GM04503 (cell line): ENCODE data around the gene RNF25.
A peak's percentile ranks its signal among the peaks of the same experiment; 100 is the strongest.

Experiments
- DNase-seq: peaks from one replicate; pipeline ENCODE4 v3.0.0-alpha.2; 2012; ENCODE audit warnings: low read depth

RNF25 gene, protein sequence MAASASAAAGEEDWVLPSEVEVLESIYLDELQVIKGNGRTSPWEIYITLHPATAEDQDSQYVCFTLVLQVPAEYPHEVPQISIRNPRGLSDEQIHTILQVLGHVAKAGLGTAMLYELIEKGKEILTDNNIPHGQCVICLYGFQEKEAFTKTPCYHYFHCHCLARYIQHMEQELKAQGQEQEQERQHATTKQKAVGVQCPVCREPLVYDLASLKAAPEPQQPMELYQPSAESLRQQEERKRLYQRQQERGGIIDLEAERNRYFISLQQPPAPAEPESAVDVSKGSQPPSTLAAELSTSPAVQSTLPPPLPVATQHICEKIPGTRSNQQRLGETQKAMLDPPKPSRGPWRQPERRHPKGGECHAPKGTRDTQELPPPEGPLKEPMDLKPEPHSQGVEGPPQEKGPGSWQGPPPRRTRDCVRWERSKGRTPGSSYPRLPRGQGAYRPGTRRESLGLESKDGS

GRCh38 chr2:218671654-218672566 lies at the start of gene RNF25, which contains the start of gene STK36:
Gene RNF25, minus strand, starts transcription at chr2:218672002. Its CDS starts 32 bp downstream, at chr2:218671970.
Gene STK36, plus strand, starts transcription at chr2:218672086. Its CDS starts 744 bp downstream, at chr2:218672830.
- DNase-seq: peak; percentile 70

- DNase-seq: no peak
Measured at GRCh38 chr2:218721488-218721887, 49.7 kb upstream of the RNF25 start.

GRCh38 chr2:218720048-218721041 lies 48.5 kb upstream of the RNF25 start:
- no peak for DNase-seq

- DNase-seq: no peak
Measured at GRCh38 chr2:218719457-218719856, 47.7 kb upstream of the RNF25 start.

DNA sequence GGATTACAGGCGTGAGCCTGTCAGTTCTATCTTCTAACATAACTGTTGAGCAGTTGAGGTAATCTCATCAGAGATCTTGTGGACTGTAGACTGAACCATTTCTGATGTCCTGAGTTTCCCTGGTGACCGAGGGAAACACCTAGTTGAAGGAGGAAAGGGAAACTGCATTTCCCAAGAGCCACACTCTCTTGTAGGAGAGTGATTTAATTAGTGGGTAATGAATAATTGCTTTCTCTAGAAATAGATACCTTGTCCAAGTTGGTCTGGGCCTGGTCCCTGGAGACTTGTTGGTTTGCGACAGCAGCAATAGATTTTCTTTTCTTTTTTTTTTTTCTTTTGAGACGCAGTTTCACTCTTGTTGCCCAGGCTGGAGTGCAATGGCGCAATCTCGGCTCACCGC lies 46.3 kb upstream of the RNF25 start:
- no peak for DNase-seq

DNA sequence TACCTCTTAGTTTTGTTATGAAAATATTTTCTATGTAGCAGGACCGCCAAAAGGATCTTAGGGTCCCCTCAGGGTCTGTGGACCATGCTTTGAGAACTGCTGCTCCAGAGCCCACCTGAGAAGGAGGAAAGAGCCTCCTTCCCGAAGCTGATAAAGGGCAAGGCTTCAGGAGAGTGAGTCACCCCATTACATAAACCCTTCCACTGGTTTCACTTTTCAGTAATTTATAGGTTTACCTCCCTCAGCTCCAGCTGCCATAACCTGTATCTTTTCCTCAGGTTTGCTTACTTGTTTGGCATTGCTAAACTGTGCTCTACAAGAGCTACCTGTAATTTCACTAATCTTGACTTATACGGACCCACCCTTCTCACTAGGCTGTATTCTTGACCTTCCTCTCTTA lies 45.5 kb upstream of the RNF25 start:
- DNase-seq: no peak

DNA sequence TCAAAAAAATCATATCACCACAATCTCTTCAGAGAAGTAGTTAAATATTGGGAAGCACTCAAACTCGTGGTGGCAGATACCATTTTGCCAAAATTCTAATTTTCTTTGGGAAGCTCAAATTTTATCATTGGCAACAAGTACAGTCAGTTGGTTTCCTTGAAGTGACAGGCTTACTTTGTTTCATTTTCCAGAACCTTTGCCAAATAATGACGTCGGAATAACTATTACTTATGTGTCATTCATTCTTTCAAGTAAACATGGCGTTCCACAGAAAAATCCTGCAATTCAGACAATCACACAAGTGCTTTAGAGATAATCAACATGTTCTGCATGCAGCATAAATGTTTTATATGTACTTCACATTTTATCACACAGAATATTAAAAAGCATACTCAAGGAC lies 44.3 kb upstream of the RNF25 start:
- no peak for DNase-seq

- no peak for DNase-seq
Measured at GRCh38 chr2:218713922-218714321, 42.1 kb upstream of the RNF25 start.

GRCh38 chr2:218711550-218711929 lies 39.7 kb upstream of the RNF25 start:
- DNase-seq: no peak

- DNase-seq: no peak
Measured at GRCh38 chr2:218710687-218711549, 39.1 kb upstream of the RNF25 start, which contains the start of gene TTLL4. Gene TTLL4, plus strand, starts transcription at chr2:218710835. Its CDS starts 26,842 bp downstream, at chr2:218737677.

- no peak for DNase-seq
Measured at GRCh38 chr2:218710334-218710686, 38.5 kb upstream of the RNF25 start.

- DNase-seq: no peak
Measured at GRCh38 chr2:218709908-218710307, 38.1 kb upstream of the RNF25 start.

DNA sequence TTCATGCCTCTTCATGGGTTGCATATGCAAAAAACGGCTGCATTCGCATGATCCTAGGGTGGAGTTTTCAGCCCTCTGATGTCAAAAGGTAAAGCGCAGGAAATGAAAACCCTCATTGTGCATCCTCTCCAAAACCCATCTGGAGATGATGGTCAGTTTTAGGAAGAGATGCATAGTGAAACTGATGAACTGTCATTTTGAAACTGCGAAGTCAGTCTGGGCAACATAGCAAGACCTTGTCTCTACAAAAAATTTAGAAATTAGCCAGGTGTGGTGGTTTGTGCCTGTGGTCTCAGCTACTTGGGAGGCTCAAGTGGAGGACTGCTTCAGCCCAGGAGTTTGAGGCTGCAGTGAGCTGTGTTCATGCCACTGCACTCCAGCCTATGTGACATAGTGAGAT lies 36.3 kb upstream of the RNF25 start:
- no peak for DNase-seq

- DNase-seq: no peak
Measured at GRCh38 chr2:218703341-218703740, 31.5 kb upstream of the RNF25 start.

- no peak for DNase-seq
Measured at GRCh38 chr2:218701806-218702205, 30.0 kb upstream of the RNF25 start.

DNA sequence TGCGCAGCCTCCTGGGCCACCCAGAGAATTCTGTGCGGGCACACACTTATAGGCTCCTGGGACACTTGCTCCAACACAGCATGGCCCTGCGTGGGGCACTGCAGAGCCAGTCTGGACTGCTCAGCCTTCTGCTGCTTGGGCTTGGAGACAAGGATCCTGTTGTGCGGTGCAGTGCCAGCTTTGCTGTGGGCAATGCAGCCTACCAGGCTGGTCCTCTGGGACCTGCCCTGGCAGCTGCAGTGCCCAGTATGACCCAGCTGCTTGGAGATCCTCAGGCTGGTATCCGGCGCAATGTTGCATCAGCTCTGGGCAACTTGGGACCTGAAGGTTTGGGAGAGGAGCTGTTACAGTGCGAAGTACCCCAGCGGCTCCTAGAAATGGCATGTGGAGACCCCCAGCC lies 27.1 kb upstream of the RNF25 start:
- no peak for DNase-seq

GRCh38 chr2:218694405-218695145 lies 22.8 kb upstream of the RNF25 start:
- no peak for DNase-seq

- DNase-seq: peak; percentile 42
Measured at GRCh38 chr2:218691234-218691633, 19.4 kb upstream of the RNF25 start.

DNA sequence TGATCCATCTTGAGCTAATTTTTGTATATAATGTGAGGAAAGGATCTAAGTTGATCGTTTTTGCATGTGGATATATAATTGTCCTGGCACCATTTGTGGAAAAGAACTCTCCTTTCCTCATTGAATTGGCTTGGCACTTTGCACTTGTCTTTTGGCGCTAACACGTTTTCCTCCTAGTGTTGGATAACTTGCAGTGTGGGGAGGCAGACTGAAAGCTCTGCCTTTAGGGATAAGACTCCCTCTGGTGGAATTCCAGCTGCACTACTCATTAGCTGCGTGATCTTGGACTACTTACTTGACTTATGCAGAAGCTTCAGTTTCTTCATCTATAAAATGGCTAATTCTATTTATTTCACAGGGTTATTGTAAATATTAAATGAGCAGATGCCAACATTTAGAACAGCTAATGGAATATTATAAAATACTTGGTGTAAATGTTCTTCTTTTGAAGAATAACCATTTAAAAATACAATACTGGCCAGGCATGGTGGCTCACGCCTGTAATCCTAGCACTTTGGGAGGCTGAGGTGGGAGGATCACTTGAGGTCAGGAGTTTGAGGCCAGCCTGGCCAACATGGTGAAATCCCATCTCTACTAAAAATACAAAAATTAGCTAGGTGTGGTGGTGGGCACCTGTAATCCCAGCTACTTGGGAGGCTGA lies 15.7 kb upstream of the RNF25 start:
- peak; percentile 47 for DNase-seq
